ENCODE data around the gene KCNK7.

Gene KCNK7

GRCh38 chr11:65585396-65586246 is 10.0 kb downstream of the KCNK7 start:
- DNase-seq: no peak

- DNase-seq: no peak
Measured at GRCh38 chr11:65584723-65585171, 10.9 kb downstream of the KCNK7 start.

GRCh38 chr11:65584106-65584505 is 11.5 kb downstream of the KCNK7 start:
- no peak for DNase-seq

GRCh38 chr11:65583589-65583988 is 12.0 kb downstream of the KCNK7 start:
- no peak for DNase-seq

- DNase-seq: no peak
Measured at GRCh38 chr11:65581928-65582327, 13.7 kb downstream of the KCNK7 start.

GRCh38 chr11:65580756-65581155 is 14.8 kb downstream of the KCNK7 start:
- no peak for DNase-seq

GRCh38 chr11:65580031-65580692 is 15.4 kb downstream of the KCNK7 start:
- DNase-seq: no peak

- DNase-seq: no peak
Measured at GRCh38 chr11:65579291-65579690, 16.3 kb downstream of the KCNK7 start.

GRCh38 chr11:65578667-65579066 is 16.9 kb downstream of the KCNK7 start:
- DNase-seq: no peak

- DNase-seq: no peak
Measured at GRCh38 chr11:65578134-65578533, 17.5 kb downstream of the KCNK7 start.

- no peak for DNase-seq
Measured at GRCh38 chr11:65577756-65578109, 17.9 kb downstream of the KCNK7 start.

- peak in 1 of 2 experiments; percentile 67 for DNase-seq
Measured at GRCh38 chr11:65576867-65577755, 18.5 kb downstream of the KCNK7 start.

- no peak for DNase-seq
Measured at GRCh38 chr11:65576232-65576866, 19.3 kb downstream of the KCNK7 start.

GRCh38 chr11:65575568-65576231 is 19.9 kb downstream of the KCNK7 start, which contains the start of gene EHBP1L1:
Gene EHBP1L1, plus strand, starts transcription at chr11:65576053. Its CDS starts 250 bp downstream, at chr11:65576303.
- DNase-seq: peak in 1 of 2 experiments; percentile 62

GRCh38 chr11:65574811-65575567 is 20.6 kb downstream of the KCNK7 start:
- peak in 1 of 2 experiments; percentile 46 for DNase-seq

GRCh38 chr11:65574109-65574810 is 21.3 kb downstream of the KCNK7 start:
- peak; percentile 93 to 94 for DNase-seq

GRCh38 chr11:65573391-65574079 is 22.1 kb downstream of the KCNK7 start:
- no peak for DNase-seq

GRCh38 chr11:65572356-65573051 is 23.1 kb downstream of the KCNK7 start, which contains the start of gene FAM89B:
Gene FAM89B, plus strand, starts transcription at chr11:65572538. Its CDS starts 132 bp downstream, at chr11:65572670.
- DNase-seq: peak; percentile 57 to 77

- peak in 1 of 2 experiments; percentile 71 for DNase-seq
Measured at GRCh38 chr11:65571940-65572339, 23.7 kb downstream of the KCNK7 start.

Measured in SW 1271 (cell line).